Nephron progenitor cell (in vitro differentiated cells): ENCODE data around the gene MCFD2.
A peak's percentile ranks its signal among the peaks of the same experiment; 100 is the strongest.

Experiments
- DNase-seq: peaks from one replicate; pipeline ENCODE4 v3.0.0; 2021
- H3K27ac Mint-ChIP-seq: 2 replicates; pipeline ENCODE4 v1.8.0; 2021; ENCODE audit warnings: mild to moderate bottlenecking, moderate library complexity, mixed read lengths
- H3K27me3 Mint-ChIP-seq: 2 replicates; pipeline ENCODE4 v1.8.0; 2021; ENCODE audit warnings: mild to moderate bottlenecking, low read depth, mixed read lengths; ENCODE audit not compliant: poor library complexity
- H3K36me3 Mint-ChIP-seq: 2 replicates; pipeline ENCODE4 v1.8.0; 2021; ENCODE audit warnings: low read depth, mixed read lengths
- H3K4me1 Mint-ChIP-seq: 2 replicates; pipeline ENCODE4 v1.8.0; 2021; ENCODE audit warnings: mixed read lengths
- H3K4me3 Mint-ChIP-seq: 2 replicates; pipeline ENCODE4 v1.8.0; 2021; ENCODE audit warnings: mild to moderate bottlenecking, moderate library complexity, mixed read lengths
- H3K9me3 Mint-ChIP-seq: 2 replicates; pipeline ENCODE4 v1.8.0; 2021; ENCODE audit warnings: mild to moderate bottlenecking, moderate library complexity, mixed read lengths
- TF ChIP-seq, protein P1 (sequence below): fragments of 200-600 bp; sonication (generic); IDR thresholded peaks from 2 replicates; pipeline ENCODE4 v1.5.0; 2021; ENCODE audit warnings: antibody characterized with exemption

Gene MCFD2

DNA sequence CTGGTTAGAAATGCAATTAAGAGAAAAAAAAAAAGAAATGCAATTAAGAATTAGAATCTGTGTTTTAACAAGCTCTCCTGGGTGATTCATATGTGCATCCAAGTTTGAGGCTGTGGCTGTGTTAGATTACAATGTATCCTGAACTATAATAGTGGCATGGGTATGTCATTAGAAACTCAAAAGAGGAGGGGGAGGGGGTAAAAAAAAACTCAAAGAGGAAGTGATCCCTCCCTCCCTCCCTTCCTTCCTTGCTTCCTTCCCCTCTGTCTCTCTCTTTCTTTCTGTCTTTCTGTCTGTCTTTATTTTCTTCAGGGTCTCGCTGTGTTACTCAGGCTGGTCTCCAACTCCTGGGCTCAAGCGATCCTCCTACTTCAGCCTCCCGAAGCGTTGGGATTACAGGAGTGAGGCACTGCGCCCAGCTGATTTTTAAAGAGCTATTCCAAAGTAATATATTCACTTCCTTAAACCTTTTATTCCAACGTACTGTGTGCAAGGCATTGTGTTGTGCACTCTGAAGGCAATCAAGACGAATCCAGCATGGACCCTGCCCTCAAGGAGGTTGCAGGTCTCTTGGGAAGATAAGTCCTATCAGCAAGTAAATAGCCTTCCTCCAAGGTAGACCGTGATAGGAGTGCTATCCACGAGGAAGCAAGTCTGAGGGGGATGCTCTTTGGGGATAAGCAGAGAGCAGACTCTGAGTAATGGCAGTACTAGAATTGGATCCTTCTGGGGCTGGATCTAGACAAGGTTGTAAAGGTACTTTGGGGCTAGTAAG, 35.9 kb upstream of the MCFD2 start:
- H3K27me3 Mint-ChIP-seq: no peaks in the 10 kb centered on the region
- peaks cover 24% of the 10 kb centered on the region for H3K4me1 Mint-ChIP-seq
- H3K4me3 Mint-ChIP-seq: no peak overlapping the region
- no peaks in the 10 kb centered on the region for H3K9me3 Mint-ChIP-seq
- peak overlapping the region; percentile 63 for H3K27ac Mint-ChIP-seq
- DNase-seq: no peak
- peaks cover 28% of the 10 kb centered on the region for H3K36me3 Mint-ChIP-seq
- TF ChIP-seq, protein P1, sequence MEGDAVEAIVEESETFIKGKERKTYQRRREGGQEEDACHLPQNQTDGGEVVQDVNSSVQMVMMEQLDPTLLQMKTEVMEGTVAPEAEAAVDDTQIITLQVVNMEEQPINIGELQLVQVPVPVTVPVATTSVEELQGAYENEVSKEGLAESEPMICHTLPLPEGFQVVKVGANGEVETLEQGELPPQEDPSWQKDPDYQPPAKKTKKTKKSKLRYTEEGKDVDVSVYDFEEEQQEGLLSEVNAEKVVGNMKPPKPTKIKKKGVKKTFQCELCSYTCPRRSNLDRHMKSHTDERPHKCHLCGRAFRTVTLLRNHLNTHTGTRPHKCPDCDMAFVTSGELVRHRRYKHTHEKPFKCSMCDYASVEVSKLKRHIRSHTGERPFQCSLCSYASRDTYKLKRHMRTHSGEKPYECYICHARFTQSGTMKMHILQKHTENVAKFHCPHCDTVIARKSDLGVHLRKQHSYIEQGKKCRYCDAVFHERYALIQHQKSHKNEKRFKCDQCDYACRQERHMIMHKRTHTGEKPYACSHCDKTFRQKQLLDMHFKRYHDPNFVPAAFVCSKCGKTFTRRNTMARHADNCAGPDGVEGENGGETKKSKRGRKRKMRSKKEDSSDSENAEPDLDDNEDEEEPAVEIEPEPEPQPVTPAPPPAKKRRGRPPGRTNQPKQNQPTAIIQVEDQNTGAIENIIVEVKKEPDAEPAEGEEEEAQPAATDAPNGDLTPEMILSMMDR: no peak

DNA sequence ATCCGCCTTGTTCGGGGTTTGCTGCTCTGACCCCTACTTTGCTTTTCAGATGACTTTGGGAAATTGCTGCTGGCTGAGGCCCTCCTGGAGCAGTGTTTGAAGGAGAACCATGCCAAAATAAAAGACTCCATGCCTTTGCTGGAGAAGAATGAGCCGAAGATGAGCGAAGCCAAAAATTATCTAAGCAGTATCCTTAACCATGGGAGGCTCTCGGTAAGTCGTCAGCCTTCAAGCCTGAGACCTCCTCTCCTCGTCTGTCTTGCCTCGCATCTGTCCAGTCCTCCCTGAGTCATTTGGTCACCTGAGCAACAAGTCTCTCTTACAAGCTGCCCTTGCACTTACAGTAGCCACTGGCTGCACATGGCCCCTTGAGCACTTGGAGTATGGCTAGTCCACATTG, 34.7 kb upstream of the MCFD2 start:
- Mint-ChIP-seq H3K27me3 (no peaks in the 10 kb centered on the region), H3K4me3 (no peak overlapping the region), H3K36me3 (peaks cover 26% of the 10 kb centered on the region), H3K27ac (peak overlapping the region; percentile 71), H3K9me3 (no peaks in the 10 kb centered on the region), H3K4me1 (peaks cover 20% of the 10 kb centered on the region)
- TF ChIP-seq, protein P1: no peak
- DNase-seq: no peak

DNA sequence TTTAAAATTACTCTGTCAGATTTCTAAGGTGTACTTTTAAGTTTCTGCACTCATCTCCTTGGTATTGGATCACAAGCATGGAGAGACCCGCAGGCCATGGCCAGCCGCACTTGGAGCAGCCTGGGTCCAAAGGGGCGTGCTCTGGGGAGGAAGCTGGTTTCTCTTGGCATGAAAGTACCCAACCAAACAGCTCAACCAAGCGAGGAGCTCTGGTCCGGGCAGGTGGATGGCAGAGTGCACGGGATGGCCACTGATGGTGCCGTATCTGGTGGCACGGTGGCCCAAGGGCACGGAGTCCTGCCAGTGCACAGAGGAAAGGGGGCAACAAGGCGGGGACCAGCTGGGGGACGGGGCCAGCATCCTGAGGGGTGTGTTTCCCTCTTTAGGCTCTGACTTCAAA, 32.2 kb upstream of the MCFD2 start:
- Mint-ChIP-seq H3K36me3 (peaks cover 11% of the 10 kb centered on the region), H3K27ac (no peak overlapping the region), H3K4me3 (no peak overlapping the region), H3K9me3 (no peaks in the 10 kb centered on the region), H3K4me1 (peaks cover 13% of the 10 kb centered on the region), H3K27me3 (peaks cover 4% of the 10 kb centered on the region)
- DNase-seq: no peak
- TF ChIP-seq, protein P1: no peak

DNA sequence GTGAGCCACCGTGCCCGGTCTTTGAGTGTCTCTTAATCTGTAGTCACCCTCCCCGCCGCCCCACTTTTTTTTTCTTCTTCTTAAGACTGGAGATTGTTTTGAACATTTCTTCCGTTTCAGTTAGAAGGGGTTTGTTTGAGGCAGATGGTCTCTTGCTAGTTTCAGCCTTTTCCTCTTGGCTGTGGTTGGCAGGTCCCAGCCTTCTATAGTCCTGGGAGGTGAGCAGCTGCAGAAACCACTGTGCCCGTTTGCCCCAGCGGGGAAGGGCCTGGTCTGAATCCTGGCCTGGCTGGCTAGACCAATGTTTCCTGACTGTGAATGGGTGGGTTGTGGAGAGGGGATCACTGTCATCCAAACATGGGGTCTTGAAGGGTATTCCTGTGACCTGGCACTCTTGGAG, 30.1 kb upstream of the MCFD2 start:
- H3K4me3 Mint-ChIP-seq: no peak overlapping the region
- H3K27ac Mint-ChIP-seq: no peak overlapping the region
- no peak for DNase-seq
- H3K27me3 Mint-ChIP-seq: peaks cover 14% of the 10 kb centered on the region
- peaks cover 19% of the 10 kb centered on the region for H3K4me1 Mint-ChIP-seq
- TF ChIP-seq, protein P1: no peak
- peaks cover 6% of the 10 kb centered on the region for H3K36me3 Mint-ChIP-seq
- H3K9me3 Mint-ChIP-seq: no peaks in the 10 kb centered on the region

DNA sequence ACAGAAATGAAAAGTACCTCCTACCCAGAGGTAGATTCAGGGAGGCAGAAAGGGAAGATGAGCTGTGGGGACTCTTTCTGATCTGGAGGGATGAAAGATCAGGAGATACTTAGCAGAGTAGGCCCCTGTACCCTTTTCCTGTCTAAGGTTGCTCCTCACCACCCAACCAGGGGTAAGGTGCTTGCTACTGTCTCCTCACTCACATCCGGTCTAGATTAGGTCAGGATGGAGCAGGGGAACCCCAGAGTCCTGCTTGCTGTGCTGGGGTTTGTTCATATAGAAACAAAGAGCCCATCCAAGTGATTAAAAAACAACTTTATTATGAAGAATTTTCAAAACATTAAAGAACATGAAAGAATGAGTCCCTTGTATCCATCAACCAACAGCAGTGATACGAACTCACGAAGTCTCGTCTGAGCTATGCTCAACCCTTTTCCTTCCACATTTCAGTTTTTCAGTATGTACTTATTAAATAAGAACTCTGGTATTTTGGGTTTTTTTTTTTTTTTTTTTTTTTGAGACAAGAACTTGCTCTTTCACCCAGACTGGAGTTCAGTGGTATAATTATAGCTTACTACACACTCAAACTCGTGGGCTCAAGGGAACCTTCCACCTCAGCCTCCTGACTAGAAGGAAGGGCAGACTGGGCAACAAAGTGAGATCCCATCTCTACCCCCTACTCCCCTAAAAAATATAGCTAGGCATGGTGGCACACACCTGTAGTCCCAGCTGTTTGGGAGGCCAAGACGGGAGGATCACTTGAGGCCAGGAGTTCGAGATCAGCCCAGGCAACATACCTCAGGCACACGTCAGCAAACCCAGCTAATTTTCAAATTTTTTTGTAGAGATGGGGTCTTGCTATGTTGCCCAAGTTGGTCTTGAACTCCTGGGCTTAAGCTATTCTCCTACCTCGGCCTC, 28.5 kb upstream of the MCFD2 start:
- Mint-ChIP-seq H3K4me3 (no peak overlapping the region), H3K9me3 (no peaks in the 10 kb centered on the region), H3K27ac (no peak overlapping the region), H3K36me3 (no peaks in the 10 kb centered on the region), H3K4me1 (peaks cover 27% of the 10 kb centered on the region), H3K27me3 (peaks cover 14% of the 10 kb centered on the region)
- no peak for DNase-seq
- TF ChIP-seq, protein P1: no peak
